ENCODE results near the gene PCCA. TPM values are rescaled to one million over a fixed set of nuclear protein-coding genes. Genes with fewer than 3 reads are reported as not detected.
A peak's percentile ranks its signal among the peaks of the same experiment; 100 is the strongest.

The PCCA gene
- polyA plus RNA-seq, 2 of the 4 experiments (the other 2 are of a cell fraction): 13.2 to 13.7 TPM

- H3K4me3 ChIP-seq: no peak overlapping the region
- POLR2A ChIA-PET: no interaction called here
- TF ChIP-seq E2F6 (IDR thresholded peaks at IDR 0.05; ENCODE audit: borderline replicate concordance, low read depth) (no peak), SREBF2 (IDR thresholded peaks at IDR 0.05) (no peak)
- FAIRE-seq (no peak), DNase-seq (ENCODE audit: low read depth in 1 of 2, low spot score in 1 of 2) (no peak), ATAC-seq (0 out of 6 replicates have a peak, but pooled peaks have one; percentile 19 to 38)
- WGBS (ENCODE audit: missing lambda C conversion rate): 85% methylated on average over 3 of the region's 3 CpGs
- H3K4me1 ChIP-seq: peaks cover 33% of the 10 kb centered on the region
- CTCF ChIA-PET: interaction anchor here (1.8 to 2.7 kb wide), 2 partner anchors 283 to 572 kb away, joined by 5 to 13 read pairs; no protein-coding TSS in a partner anchor
- H3K4me2 ChIP-seq: no peak overlapping the region
- H3K9me3 ChIP-seq: no peaks in the 10 kb centered on the region
- H3K27ac ChIP-seq: peak overlapping the region; percentile 14 to 26; a peak in 3 of 6 replicates
These were observed 141.9 kb downstream of the PCCA start for GRCh38 chr13:100230769-100231149.

- Histone ChIP-seq H3K4me1 (peaks cover 37% of the 10 kb centered on the region), H3K9me3 (no peaks in the 10 kb centered on the region), H3K27ac (peak overlapping the region in 1 of 2 experiments; percentile 26; a peak in 3 of 6 replicates), H3K4me2 (no peak overlapping the region), H3K4me3 (no peak overlapping the region)
- DNase-seq (ENCODE audit: low read depth in 1 of 2, low spot score in 1 of 2) (no peak), ATAC-seq (no peak), FAIRE-seq (no peak)
- no peak for TF ChIP-seq EHF (CRISPR knock-in tag; IDR thresholded peaks at IDR 0.05)
- TF ChIP-seq FOXS1 (CRISPR knock-in tag; IDR thresholded peaks at IDR 0.05): no peak
- no peak for TF ChIP-seq BHLHE40 (IDR thresholded peaks at IDR 0.05; ENCODE audit: low read depth, low read length)
- TF ChIP-seq USF2 (IDR thresholded peaks at IDR 0.05): no peak
- no peak for TF ChIP-seq HDAC2 (IDR thresholded peaks at IDR 0.05)
- 94% methylated on average over 3 of the region's 3 CpGs for WGBS (ENCODE audit: missing lambda C conversion rate)
- POLR2A ChIA-PET: no interaction called here
- CTCF ChIA-PET: interaction anchor here (0.6 to 2.7 kb wide), 4 partner anchors 283 to 575 kb away, joined by 3 to 13 read pairs (median 6); no protein-coding TSS in a partner anchor
These were observed 142.3 kb downstream of the PCCA start for GRCh38 chr13:100231176-100231575.

- ChIA-PET CTCF (interaction anchor here (0.6 to 3.7 kb wide), 9 partner anchors 8 to 578 kb away, joined by 3 to 26 read pairs (median 3); no protein-coding TSS in a partner anchor), POLR2A (interaction anchor here (0.7 kb wide), 1 partner anchor 264 kb away, joined by 3 read pairs; no protein-coding TSS in a partner anchor)
- TF ChIP-seq ATOH8 (CRISPR knock-in tag; IDR thresholded peaks at IDR 0.05; ENCODE audit: low read depth): no peak
- no peak for TF ChIP-seq BCL3 (IDR thresholded peaks at IDR 0.05)
- no peak for TF ChIP-seq HDAC2 (IDR thresholded peaks at IDR 0.05)
These were observed 145.1 kb downstream of the PCCA start for GRCh38 chr13:100234006-100234405.

GRCh38 chr13:100234524-100235136, 145.7 kb downstream of the PCCA start:
- H3K4me1 ChIP-seq: peaks cover 38% of the 10 kb centered on the region
- ATAC-seq (peak in 1 of 2 experiments; percentile 50; a peak in 2 of 6 replicates), FAIRE-seq (no peak), DNase-seq (ENCODE audit: low read depth in 1 of 2, low spot score in 1 of 2) (peak; percentile 14 to 72)
- peak overlapping the region; percentile 67 for H3K4me2 ChIP-seq
- WGBS (ENCODE audit: missing lambda C conversion rate): 21% methylated on average over 4 of the region's 4 CpGs
- ChIA-PET POLR2A (interaction anchor here (1.3 to 1.4 kb wide), 2 partner anchors 252 to 264 kb away, joined by 6 to 8 read pairs; no protein-coding TSS in a partner anchor), CTCF (interaction anchor here (0.6 to 3.7 kb wide), 16 partner anchors 9 to 578 kb away, joined by 3 to 26 read pairs (median 4); no protein-coding TSS in a partner anchor)
- H3K9me3 ChIP-seq: no peaks in the 10 kb centered on the region
- H3K27ac ChIP-seq: peak overlapping the region; percentile 50 to 73; a peak in 5 of 6 replicates
- H3K4me3 ChIP-seq: no peak overlapping the region
- TF ChIP-seq CBX2 (IDR thresholded peaks at IDR 0.05; ENCODE audit: borderline replicate concordance, low read depth) (no peak), ZNF302 (CRISPR knock-in tag; IDR thresholded peaks at IDR 0.05) (no peak), BCL3 (IDR thresholded peaks at IDR 0.05) (0 out of 3 replicates have a peak, but pooled peaks have one; percentile 14), ZSCAN20 (CRISPR knock-in tag; IDR thresholded peaks at IDR 0.05) (no peak), MAZ (IDR thresholded peaks at IDR 0.05; ENCODE audit: borderline replicate concordance, low read depth, low read length) (no peak), NPAS2 (CRISPR knock-in tag; IDR thresholded peaks at IDR 0.05; ENCODE audit: borderline replicate concordance) (no peak), FOSL2 (IDR thresholded peaks at IDR 0.05) (0 out of 2 replicates have a peak, but pooled peaks have one; percentile 15), FOSL2 (CRISPR knock-in tag; IDR thresholded peaks at IDR 0.05) (0 out of 2 replicates have a peak, but pooled peaks have one; percentile 21), ATOH8 (CRISPR knock-in tag; IDR thresholded peaks at IDR 0.05; ENCODE audit: low read depth) (no peak), MAX (IDR thresholded peaks at IDR 0.05) (0 out of 2 replicates have a peak, but pooled peaks have one; percentile 18), JUNB (IDR thresholded peaks at IDR 0.05) (no peak; the same call in 1 of the 2 replicates), GATA3 (IDR thresholded peaks at IDR 0.05; ENCODE audit: borderline replicate concordance) (peak; percentile 53), TFCP2L1 (CRISPR knock-in tag; IDR thresholded peaks at IDR 0.05) (no peak), RAD21 (conservative IDR thresholded peaks at IDR 0.05 in 1 of 2, IDR thresholded peaks at IDR 0.05 in 1 of 2) (no peak), EP300 (IDR thresholded peaks at IDR 0.05) (peak in 1 of 2 experiments; percentile 55; a peak in 1 of 5 replicates)

More at GRCh38 chr13:100234006-100234405, 145.1 kb downstream of the PCCA start:
- H3K9me3 ChIP-seq: no peaks in the 10 kb centered on the region
- H3K4me3 ChIP-seq: no peak overlapping the region
- H3K27ac ChIP-seq: peak overlapping the region; percentile 50 to 73; a peak in 5 of 6 replicates
- DNase-seq (ENCODE audit: low read depth in 1 of 2, low spot score in 1 of 2) (no peak), ATAC-seq (no peak), FAIRE-seq (no peak)
- H3K4me2 ChIP-seq: peak overlapping the region; percentile 67
- H3K4me1 ChIP-seq: peaks cover 38% of the 10 kb centered on the region
- 88% methylated on average over 4 of the region's 4 CpGs for WGBS (ENCODE audit: missing lambda C conversion rate)

Measured in A549 (cell line).